SK-N-SH (cell line): ENCODE measurements around the gene CBX6. TPM values are rescaled to one million over a fixed set of nuclear protein-coding genes. Genes with fewer than 3 reads are reported as not detected.
"Not testable (repeated sequence)": the region's sequence is repeated elsewhere in the genome, so short reads cannot be mapped to it uniquely, and the experiment has no call there.

Experiments
- CTCF ChIA-PET: fragments of 300-600, 350-600 bp; formaldehyde crosslinking; extraction: SDS; loops from one replicate; lab custom pipeline; 2021; lab: Yijun Ruan, JAX
- POLR2A ChIA-PET: fragments of 350-600 bp; sonication (Branson Sonifier 250); formaldehyde crosslinking; extraction: SDS; loops from one replicate; lab custom pipeline; 2020; ENCODE audit warnings: antibody characterized with exemption, inconsistent platforms; lab: Yijun Ruan, JAX
- DNase-seq: peaks from one replicate; pipeline ENCODE4 v3.0.0; 2012
- H2AFZ ChIP-seq: fragments of 200-600 bp; sonication (generic); 2 replicates; pipeline ENCODE4 v1.8.1; 2016; ENCODE audit warnings: antibody characterized with exemption, mild to moderate bottlenecking, low read depth
- H3F3A ChIP-seq: fragments of 200-600 bp; sonication (generic); replicated peaks from 2 replicates; pipeline ENCODE3; 2016; ENCODE audit warnings: antibody characterized with exemption, mild to moderate bottlenecking; ENCODE audit not compliant: insufficient read depth
- H3K27ac ChIP-seq, 2 experiments: fragments of 200-500 bp in 1 of 2; fragments of 200-600 bp in 1 of 2; sonication (Bioruptor generic) in 1 of 2; sonication (generic), shearing (Covaris generic) in 1 of 2; 2 replicates each; pipeline versions ENCODE4 v1.5.1 to v1.6.1; 2014 to 2016; ENCODE audit warnings: low read depth in 2 of 2, inconsistent platforms in 1 of 2, low read length in 1 of 2, mild to moderate bottlenecking in 1 of 2, mixed read lengths in 1 of 2
- H3K27me3 ChIP-seq: fragments of 200-600 bp; sonication (generic), shearing (Covaris generic); 2 replicates; pipeline ENCODE4 v1.6.1; 2016; ENCODE audit warnings: mixed run types; ENCODE audit not compliant: insufficient read depth
- H3K36me3 ChIP-seq, 2 experiments: fragments of 200-500 bp in 1 of 2; fragments of 200-600 bp in 1 of 2; sonication (Bioruptor generic) in 1 of 2; sonication (generic) in 1 of 2; replicated peaks in 1 of 2; 2 replicates each; pipeline versions ENCODE3 to v1.5.1; 2014 to 2016; ENCODE audit warnings: low read length in 1 of 2, mild to moderate bottlenecking in 1 of 2; ENCODE audit not compliant: insufficient read depth in 2 of 2, control insufficient read depth in 1 of 2
- H3K4me1 ChIP-seq, 2 experiments: fragments of 200-500 bp in 1 of 2; fragments of 200-600 bp in 1 of 2; sonication (Bioruptor generic) in 1 of 2; sonication (generic), shearing (Covaris generic) in 1 of 2; 2 replicates each; pipeline versions ENCODE4 v1.5.1 to v1.6.1; 2014 to 2016; ENCODE audit warnings: low read depth in 1 of 2, low read length in 1 of 2, mixed run types in 1 of 2; ENCODE audit not compliant: insufficient read depth in 2 of 2, control insufficient read depth in 1 of 2
- H3K4me2 ChIP-seq: fragments of 200-600 bp; sonication (generic), shearing (Covaris generic); 2 replicates; pipeline ENCODE4 v1.6.1; 2017; ENCODE audit warnings: mixed run types
- H3K4me3 ChIP-seq, 2 experiments: fragments of 200-500 bp in 1 of 2; fragments of 200-600 bp in 1 of 2; sonication (Bioruptor generic) in 1 of 2; sonication (generic), shearing (Covaris generic) in 1 of 2; 2 replicates each; pipeline versions ENCODE4 v1.5.1 to v1.8.1; 2014 to 2016; ENCODE audit warnings: low read depth in 2 of 2, inconsistent platforms in 1 of 2, low read length in 1 of 2, mild to moderate bottlenecking in 1 of 2, mixed read lengths in 1 of 2, moderate library complexity in 1 of 2
- H3K79me2 ChIP-seq: fragments of 200-600 bp; sonication (generic); 2 replicates; pipeline ENCODE4 v1.8.1; 2017; ENCODE audit warnings: mild to moderate bottlenecking; ENCODE audit not compliant: insufficient read depth
- H3K9ac ChIP-seq: fragments of 200-600 bp; sonication (generic); 2 replicates; pipeline ENCODE4 v1.6.1; 2017; ENCODE audit warnings: mixed run types
- H3K9me2 ChIP-seq: fragments of 200-600 bp; sonication (generic); 2 replicates; pipeline ENCODE4 v1.6.1; 2017; ENCODE audit warnings: mixed run types
- H3K9me3 ChIP-seq: fragments of 200-600 bp; sonication (generic); 2 replicates; pipeline ENCODE4 v1.6.1; 2017; ENCODE audit warnings: mixed run types, mild to moderate bottlenecking, moderate library complexity
- H4K20me1 ChIP-seq: fragments of 200-600 bp; sonication (generic); 2 replicates; pipeline ENCODE4 v1.6.1; 2017; ENCODE audit warnings: mild to moderate bottlenecking, mixed run types; ENCODE audit not compliant: insufficient read depth
- CHD2 ChIP-seq: fragments of 150-350 bp; IDR thresholded peaks from 2 replicates; pipeline ENCODE4 v1.6.1; 2018; ENCODE audit warnings: low read length; ENCODE audit not compliant: partially characterized antibody
- EP300 ChIP-seq, 2 experiments: IDR thresholded peaks; 2 replicates each; pipeline versions ENCODE4 v1.4.0 to v1.6.1; 2012; ENCODE audit warnings: borderline replicate concordance in 1 of 2, low read depth in 1 of 2, low read length in 1 of 2
- FOXJ3 ChIP-seq: sonication (generic); formaldehyde crosslinking; IDR thresholded peaks from 2 replicates; pipeline ENCODE4 v1.5.1; 2020; ENCODE audit warnings: mild to moderate bottlenecking, missing genetic modification reagents
- GABPA ChIP-seq: IDR thresholded peaks from 2 replicates; pipeline ENCODE4 v1.4.0; 2012; ENCODE audit warnings: low read depth, mild to moderate bottlenecking
- JUND ChIP-seq: IDR thresholded peaks from 2 replicates; pipeline ENCODE4 v1.4.0; 2012
- SIN3A ChIP-seq: IDR thresholded peaks from 2 replicates; pipeline ENCODE4 v1.6.1; 2012; ENCODE audit warnings: low read depth, mild to moderate bottlenecking, low read length, moderate library complexity, borderline replicate concordance
- TCF12 ChIP-seq: IDR thresholded peaks from 2 replicates; pipeline ENCODE4 v1.4.0; 2012
- TEAD4 ChIP-seq: IDR thresholded peaks from 2 replicates; pipeline ENCODE4 v1.4.0; 2012; ENCODE audit warnings: mild to moderate bottlenecking, borderline replicate concordance; ENCODE audit not compliant: insufficient read depth
- WGBS: methylation state at CpG from one replicate; pipeline ENCODE4 v1.1.6; 2017; ENCODE audit warnings: low lambda C conversion rate; 5-methylcytosine and 5-hydroxymethylcytosine counted together
- polyA plus RNA-seq, 3 experiments: library from polyadenylated mRNA; depleted of rRNA; stranded (reverse); fragments of >200 nt; gene quantifications; 2 replicates each; pipeline ENCODE4 v1.2.3, GENCODE V29; 2012
- TF ChIP-seq, protein P1 (sequence below): IDR thresholded peaks from 2 replicates; pipeline ENCODE4 v1.4.0; 2012; ENCODE audit warnings: low read depth, borderline replicate concordance
- TF ChIP-seq, protein P2 (sequence below): IDR thresholded peaks from 2 replicates; pipeline ENCODE4 v1.4.0; 2012; ENCODE audit warnings: low read depth, borderline replicate concordance
- TF ChIP-seq, protein P3 (sequence below): fragments of 150-350 bp; IDR thresholded peaks from 2 replicates; pipeline ENCODE4 v1.6.1; 2017; ENCODE audit warnings: antibody characterized with exemption, low read length, low read depth, borderline replicate concordance

The CBX6 gene
- polyA plus RNA-seq, 1 of the 3 experiments (the other 2 are of a cell fraction), result 5.4 TPM

DNA sequence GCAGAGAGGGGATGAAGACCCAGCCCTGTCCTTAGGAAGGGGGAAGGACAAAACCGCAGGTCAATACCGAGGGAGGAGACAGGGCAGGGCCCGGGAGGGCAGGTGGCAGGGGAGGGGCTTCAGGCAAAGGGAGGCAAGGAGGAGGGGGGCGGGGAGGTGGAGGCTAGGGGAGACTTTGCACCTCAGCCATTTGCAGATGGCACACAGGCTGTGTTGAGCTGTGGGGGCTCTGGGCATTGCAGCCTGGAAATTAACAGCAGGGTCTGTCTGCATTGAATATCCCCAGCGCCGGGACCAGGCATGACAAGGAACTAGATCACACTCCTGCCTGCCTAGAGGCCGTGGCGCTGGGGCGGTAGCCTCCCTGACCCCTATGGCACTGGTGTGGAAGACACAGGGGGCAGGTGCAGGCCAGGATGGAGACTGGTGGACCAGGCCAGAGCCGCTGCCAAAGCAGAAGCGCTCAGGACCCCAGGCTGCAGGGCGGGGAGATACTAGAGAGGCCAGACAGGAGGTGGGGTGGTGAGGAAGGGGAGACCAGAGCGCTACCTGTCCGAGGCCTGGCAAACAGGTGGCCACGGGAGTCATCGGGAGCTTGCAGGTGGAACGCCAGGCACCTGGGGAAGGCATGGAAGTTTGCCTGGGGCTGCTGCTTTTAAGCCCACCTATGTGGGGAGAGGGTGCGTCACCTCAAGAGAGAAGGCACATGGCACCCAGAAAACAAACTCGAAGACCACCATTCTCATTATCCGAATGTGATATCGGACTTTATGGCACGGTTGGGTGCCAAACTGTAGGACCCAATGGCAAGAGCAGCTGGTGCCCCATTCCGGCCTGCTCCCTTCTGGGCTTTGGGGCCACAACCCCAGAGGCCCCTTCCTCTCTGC, 11.5 kb downstream of the CBX6 start (continued):
- TF ChIP-seq GABPA (no peak), FOXJ3 (CRISPR knock-in tag) (no peak), TEAD4 (no peak), EP300 (IDR thresholded peaks at IDR 0.05; ENCODE audit: borderline replicate concordance in 1 of 2, low read depth in 1 of 2, low read length in 1 of 2) (no peak)

DNA sequence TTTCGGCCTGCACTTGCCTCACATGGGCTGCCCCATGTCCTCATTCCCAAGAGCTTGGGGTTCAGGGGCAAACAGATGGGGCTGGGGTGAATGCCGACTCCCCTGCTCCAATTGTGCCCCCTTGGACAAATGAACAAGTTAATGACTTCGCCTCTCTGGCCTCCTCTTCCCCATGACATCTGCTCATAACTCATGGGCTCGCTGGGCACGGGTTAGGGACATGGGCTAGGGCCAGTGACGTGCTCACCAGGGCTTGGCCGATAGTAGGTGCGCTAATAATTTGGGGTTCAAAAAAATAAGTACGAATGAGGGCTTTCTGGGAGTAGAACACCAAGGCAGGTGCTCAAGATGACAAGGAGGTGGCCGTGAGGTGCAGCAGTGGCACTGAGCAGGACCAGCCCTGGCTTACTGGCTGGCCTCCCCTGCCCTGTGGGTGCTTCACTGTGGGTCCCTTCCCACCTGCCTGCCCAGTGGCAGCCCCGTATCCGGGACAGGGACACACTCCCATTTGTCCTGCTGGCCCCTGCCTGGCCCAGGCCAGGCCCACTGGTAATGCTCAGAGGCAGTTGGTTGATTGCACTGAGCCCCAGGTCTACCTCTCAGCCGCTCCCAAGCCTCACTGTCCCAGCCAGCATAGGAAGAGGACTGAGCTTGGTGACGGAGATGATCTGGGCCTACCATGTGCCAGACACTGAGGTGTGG, 12.3 kb downstream of the CBX6 start:
- H3K4me3 ChIP-seq, result no peak overlapping the region
- no peak for TF ChIP-seq FOXJ3 (CRISPR knock-in tag)
- TF ChIP-seq, protein P1, sequence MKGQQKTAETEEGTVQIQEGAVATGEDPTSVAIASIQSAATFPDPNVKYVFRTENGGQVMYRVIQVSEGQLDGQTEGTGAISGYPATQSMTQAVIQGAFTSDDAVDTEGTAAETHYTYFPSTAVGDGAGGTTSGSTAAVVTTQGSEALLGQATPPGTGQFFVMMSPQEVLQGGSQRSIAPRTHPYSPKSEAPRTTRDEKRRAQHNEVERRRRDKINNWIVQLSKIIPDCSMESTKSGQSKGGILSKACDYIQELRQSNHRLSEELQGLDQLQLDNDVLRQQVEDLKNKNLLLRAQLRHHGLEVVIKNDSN, result no peak
- TF ChIP-seq SIN3A, result no peak
- TF ChIP-seq JUND, result no peak
- H3K4me1 ChIP-seq, result peaks cover 0 to 5% of the 10 kb centered on the region in 2 experiments; a peak in 1 of 4 replicates
- H3K4me2 ChIP-seq, result no peak overlapping the region
- CTCF ChIA-PET, result interaction anchor here (2.3 to 3.7 kb wide), 3 partner anchors 10 to 94 kb away, joined by 7 to 28 read pairs (median 7); no protein-coding TSS in a partner anchor
- POLR2A ChIA-PET, result no interaction called here
- H2AFZ ChIP-seq, result no peak overlapping the region
- no peaks in the 10 kb centered on the region for H3K36me3 ChIP-seq
- H3K79me2 ChIP-seq, result no peaks in the 10 kb centered on the region
- no peaks in the 10 kb centered on the region for H3K9me3 ChIP-seq
- no peaks in the 10 kb centered on the region for H3F3A ChIP-seq
- WGBS, result 90% methylated on average over 3 of the region's 14 CpGs
- no peaks in the 10 kb centered on the region for H4K20me1 ChIP-seq
- no peak for DNase-seq
- H3K27me3 ChIP-seq, result no peaks in the 10 kb centered on the region
- H3K27ac ChIP-seq, result no peak overlapping the region
- no peak overlapping the region for H3K9ac ChIP-seq
- no peaks in the 10 kb centered on the region for H3K9me2 ChIP-seq

DNA sequence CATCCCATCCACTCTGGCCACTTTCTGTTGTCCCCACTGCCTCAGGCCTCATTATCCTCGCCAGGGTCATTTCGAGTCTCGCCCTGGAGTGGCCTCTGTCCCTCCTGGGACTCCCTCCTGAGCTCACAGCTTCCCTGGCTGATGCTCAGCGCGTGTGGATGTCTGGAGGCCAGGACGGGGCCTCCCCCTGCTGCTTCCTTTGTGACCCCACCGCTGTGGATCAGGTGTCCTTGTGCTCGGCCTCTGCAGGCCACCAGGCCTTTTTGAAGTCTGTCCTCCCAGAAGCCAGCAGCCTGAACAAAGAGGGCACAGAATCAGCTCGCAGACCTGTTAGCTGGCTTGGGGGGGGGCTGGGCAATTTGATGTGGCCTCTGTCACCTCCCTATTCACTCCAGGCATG, 13.5 kb downstream of the CBX6 start:
- no peaks in the 10 kb centered on the region for H4K20me1 ChIP-seq
- no peaks in the 10 kb centered on the region for H3K79me2 ChIP-seq
- no peaks in the 10 kb centered on the region for H3K9me2 ChIP-seq
- no peaks in the 10 kb centered on the region for H3K27me3 ChIP-seq
- H3K9me3 ChIP-seq, result no peaks in the 10 kb centered on the region
- H3K4me1 ChIP-seq, result peaks cover 0 to 5% of the 10 kb centered on the region in 2 experiments; a peak in 1 of 4 replicates
- H3K4me3 ChIP-seq, result no peak overlapping the region
- H3K9ac ChIP-seq, result no peak overlapping the region
- 63% methylated on average over 4 of the region's 9 CpGs for WGBS
- TF ChIP-seq, protein P2, sequence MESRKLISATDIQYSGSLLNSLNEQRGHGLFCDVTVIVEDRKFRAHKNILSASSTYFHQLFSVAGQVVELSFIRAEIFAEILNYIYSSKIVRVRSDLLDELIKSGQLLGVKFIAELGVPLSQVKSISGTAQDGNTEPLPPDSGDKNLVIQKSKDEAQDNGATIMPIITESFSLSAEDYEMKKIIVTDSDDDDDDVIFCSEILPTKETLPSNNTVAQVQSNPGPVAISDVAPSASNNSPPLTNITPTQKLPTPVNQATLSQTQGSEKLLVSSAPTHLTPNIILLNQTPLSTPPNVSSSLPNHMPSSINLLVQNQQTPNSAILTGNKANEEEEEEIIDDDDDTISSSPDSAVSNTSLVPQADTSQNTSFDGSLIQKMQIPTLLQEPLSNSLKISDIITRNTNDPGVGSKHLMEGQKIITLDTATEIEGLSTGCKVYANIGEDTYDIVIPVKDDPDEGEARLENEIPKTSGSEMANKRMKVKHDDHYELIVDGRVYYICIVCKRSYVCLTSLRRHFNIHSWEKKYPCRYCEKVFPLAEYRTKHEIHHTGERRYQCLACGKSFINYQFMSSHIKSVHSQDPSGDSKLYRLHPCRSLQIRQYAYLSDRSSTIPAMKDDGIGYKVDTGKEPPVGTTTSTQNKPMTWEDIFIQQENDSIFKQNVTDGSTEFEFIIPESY, result no peak
- TF ChIP-seq TCF12 (no peak), GABPA (no peak), CHD2 (no peak), EP300 (IDR thresholded peaks at IDR 0.05; ENCODE audit: borderline replicate concordance in 1 of 2, low read depth in 1 of 2, low read length in 1 of 2) (no peak)
- TF ChIP-seq, protein P3, sequence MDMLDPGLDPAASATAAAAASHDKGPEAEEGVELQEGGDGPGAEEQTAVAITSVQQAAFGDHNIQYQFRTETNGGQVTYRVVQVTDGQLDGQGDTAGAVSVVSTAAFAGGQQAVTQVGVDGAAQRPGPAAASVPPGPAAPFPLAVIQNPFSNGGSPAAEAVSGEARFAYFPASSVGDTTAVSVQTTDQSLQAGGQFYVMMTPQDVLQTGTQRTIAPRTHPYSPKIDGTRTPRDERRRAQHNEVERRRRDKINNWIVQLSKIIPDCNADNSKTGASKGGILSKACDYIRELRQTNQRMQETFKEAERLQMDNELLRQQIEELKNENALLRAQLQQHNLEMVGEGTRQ, result no peak
- no peaks in the 10 kb centered on the region for H3K36me3 ChIP-seq
- H3K4me2 ChIP-seq, result no peak overlapping the region
- CTCF ChIA-PET, result interaction anchor here (0.8 to 3.7 kb wide), 3 partner anchors 11 to 89 kb away, joined by 3 to 28 read pairs (median 7); no protein-coding TSS in a partner anchor
- no peak overlapping the region for H3K27ac ChIP-seq
- no peaks in the 10 kb centered on the region for H3F3A ChIP-seq
- POLR2A ChIA-PET, result no interaction called here
- DNase-seq, result no peak
- no peak overlapping the region for H2AFZ ChIP-seq

DNA sequence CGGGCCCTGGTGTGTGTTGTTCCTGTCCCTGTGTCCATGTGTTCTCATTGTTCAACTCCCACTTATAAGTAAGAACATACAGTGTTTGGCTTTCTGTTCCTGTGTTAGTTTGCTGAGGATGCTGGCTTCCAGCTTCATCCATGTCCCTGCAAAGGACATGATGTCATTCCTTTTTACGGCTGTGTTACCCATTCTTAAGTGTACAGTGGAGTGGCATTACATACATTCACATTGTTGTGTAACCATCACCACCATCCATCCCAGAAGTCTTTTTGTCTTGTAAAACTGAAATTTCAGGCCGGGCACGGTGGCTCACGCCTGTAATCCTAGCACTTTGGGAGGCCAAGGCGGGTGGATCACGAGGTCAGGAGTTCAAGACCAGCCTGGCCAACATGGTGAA, 17.5 kb downstream of the CBX6 start:
- H4K20me1 ChIP-seq, H3K9me3 ChIP-seq, H3K9ac ChIP-seq, H3F3A ChIP-seq, H3K27me3 ChIP-seq, H3K4me3 ChIP-seq, H3K4me2 ChIP-seq, H3K27ac ChIP-seq, H3K79me2 ChIP-seq, H3K36me3 ChIP-seq, POLR2A ChIA-PET, H3K9me2 ChIP-seq, DNase-seq, H2AFZ ChIP-seq, H3K4me1 ChIP-seq: not testable (repeated sequence)
- CTCF ChIA-PET, result interaction anchor here (2.3 to 4.5 kb wide), 2 partner anchors 16 to 86 kb away, joined by 12 to 25 read pairs; partner anchors contain the start of gene CBX6
- WGBS, result 95% methylated on average over 7 of the region's 7 CpGs
